OCI-LY3 (cell line): Measurements from ENCODE around the gene SLC37A2.

Experiments used
- EZH2phosphoT487 ChIP-seq: fragments of 200-600 bp; shearing (Covaris generic); IDR thresholded peaks from 2 replicates; pipeline ENCODE4 v1.6.1; 2018; ENCODE audit warnings: antibody characterized with exemption, mixed run types, low read depth
- TF ChIP-seq, protein P1 (sequence below): fragments of 200-600, 300-600 bp; sonication (generic); IDR thresholded peaks from 2 replicates; pipeline ENCODE4 v1.5.1; 2014; ENCODE audit warnings: antibody characterized with exemption, low read length, low read depth

DNA sequence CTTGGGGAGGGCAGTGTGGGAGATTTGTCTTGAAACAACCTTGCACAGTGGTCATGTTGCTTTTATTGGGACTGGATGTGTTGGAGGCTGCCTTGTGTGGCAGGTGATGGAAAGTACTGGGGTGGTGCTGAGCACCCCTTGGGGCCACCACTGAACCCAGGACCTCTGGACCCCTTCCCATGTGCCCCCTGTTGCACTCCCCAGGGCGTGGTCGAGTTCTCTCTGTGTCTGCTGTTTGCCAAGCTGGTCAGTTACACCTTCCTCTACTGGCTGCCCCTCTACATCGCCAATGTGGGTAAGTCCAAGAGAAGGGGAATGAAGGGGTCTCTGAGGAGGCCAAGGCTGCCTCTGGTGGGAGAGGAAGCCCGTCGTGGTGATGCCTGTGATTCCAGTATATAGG is 18.9 kb downstream of the SLC37A2 start:
- TF ChIP-seq, protein P1, sequence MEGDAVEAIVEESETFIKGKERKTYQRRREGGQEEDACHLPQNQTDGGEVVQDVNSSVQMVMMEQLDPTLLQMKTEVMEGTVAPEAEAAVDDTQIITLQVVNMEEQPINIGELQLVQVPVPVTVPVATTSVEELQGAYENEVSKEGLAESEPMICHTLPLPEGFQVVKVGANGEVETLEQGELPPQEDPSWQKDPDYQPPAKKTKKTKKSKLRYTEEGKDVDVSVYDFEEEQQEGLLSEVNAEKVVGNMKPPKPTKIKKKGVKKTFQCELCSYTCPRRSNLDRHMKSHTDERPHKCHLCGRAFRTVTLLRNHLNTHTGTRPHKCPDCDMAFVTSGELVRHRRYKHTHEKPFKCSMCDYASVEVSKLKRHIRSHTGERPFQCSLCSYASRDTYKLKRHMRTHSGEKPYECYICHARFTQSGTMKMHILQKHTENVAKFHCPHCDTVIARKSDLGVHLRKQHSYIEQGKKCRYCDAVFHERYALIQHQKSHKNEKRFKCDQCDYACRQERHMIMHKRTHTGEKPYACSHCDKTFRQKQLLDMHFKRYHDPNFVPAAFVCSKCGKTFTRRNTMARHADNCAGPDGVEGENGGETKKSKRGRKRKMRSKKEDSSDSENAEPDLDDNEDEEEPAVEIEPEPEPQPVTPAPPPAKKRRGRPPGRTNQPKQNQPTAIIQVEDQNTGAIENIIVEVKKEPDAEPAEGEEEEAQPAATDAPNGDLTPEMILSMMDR: no peak
- no peak for TF ChIP-seq EZH2phosphoT487
